CD4-positive, alpha-beta T cell treated with Interferon gamma for 1 hour (primary cell): ENCODE data around the gene PROSER3.
"Not testable (repeated sequence)": the region's sequence is repeated elsewhere in the genome, so short reads cannot be mapped to it uniquely, and the experiment has no call there.

Experiments
- DNase-seq: peaks from one replicate; pipeline ENCODE4 v3.0.0-alpha.2; 2020

PROSER3 gene

GRCh38 chr19:35755550-35756376 is 2.2 kb upstream of the PROSER3 start:
- DNase-seq: peak; percentile 61

- DNase-seq: no peak
These were observed 1.4 kb upstream of the PROSER3 start, which contains the start of gene HSPB6 for GRCh38 chr19:35756377-35757230. TSS of gene HSPB6 (minus strand) at chr19:35757029. CDS start at chr19:35757008, 21 bp downstream.

GRCh38 chr19:35757231-35757748 is 686 bp upstream of the PROSER3 start:
- no peak for DNase-seq

DNA sequence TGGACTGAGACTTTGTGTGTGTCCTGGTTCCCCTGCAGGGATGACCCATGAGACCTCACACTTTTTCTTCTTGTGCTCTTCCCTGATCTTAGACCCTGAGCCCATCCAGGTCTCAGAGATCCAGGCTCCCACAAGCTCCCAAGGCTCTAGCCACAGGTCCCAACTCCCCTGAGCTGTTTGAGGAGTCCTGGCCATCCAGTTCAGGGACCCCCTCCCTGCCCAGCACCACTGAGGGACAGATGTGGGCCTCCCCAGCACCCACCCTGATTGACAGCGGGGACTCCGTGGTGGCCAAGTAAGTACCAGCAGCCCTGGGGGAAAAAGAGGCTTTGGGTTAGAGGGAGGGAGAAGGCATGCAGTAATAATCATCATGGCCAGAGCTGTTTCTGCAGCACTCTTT is 1.7 kb downstream of the PROSER3 start:
- DNase-seq: no peak

GRCh38 chr19:35760711-35761349 is 2.9 kb downstream of the PROSER3 start:
- no peak for DNase-seq

DNA sequence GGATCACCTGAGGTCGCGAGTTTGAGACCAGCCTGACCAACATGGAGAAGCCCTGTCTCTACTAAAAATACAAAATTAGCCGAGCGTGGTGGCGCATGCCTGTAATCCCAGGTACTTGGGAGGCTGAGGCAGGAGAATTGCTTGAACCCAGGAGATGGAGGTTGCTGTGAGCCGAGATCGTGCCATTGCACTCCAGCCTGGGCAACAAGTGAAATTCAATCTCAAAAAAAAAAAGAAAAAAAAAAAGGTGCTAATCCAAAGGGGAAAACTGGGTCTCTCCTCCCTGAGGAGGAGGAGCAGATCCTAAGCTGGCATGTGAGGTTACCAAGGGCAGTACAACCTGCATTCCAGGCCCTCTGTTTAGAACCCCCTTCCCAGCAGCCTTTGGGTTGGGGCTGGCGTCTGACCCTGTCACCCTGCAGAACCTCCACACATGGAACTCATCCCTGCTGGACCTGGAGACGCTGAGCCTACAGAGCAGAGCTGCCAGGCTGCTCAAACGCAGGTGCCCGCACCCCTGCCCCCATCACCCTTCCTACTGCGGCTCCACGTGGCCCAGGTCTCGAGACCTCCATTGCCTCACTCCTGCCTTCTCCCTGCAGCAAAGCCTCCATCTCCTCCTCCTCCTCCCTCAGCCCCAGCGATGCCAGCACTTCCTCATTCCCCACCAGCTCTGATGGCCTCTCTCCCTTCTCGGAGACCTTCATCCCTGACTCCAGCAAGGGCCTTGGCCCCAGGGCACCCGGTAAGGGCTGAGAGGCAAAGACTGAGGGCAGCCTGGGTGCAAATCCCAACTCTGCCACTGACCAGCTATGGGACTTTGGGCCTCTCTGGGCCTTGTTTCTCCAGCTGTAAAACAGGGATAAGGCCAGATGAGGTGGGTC is 6.7 kb downstream of the PROSER3 start:
- no peak for DNase-seq

DNA sequence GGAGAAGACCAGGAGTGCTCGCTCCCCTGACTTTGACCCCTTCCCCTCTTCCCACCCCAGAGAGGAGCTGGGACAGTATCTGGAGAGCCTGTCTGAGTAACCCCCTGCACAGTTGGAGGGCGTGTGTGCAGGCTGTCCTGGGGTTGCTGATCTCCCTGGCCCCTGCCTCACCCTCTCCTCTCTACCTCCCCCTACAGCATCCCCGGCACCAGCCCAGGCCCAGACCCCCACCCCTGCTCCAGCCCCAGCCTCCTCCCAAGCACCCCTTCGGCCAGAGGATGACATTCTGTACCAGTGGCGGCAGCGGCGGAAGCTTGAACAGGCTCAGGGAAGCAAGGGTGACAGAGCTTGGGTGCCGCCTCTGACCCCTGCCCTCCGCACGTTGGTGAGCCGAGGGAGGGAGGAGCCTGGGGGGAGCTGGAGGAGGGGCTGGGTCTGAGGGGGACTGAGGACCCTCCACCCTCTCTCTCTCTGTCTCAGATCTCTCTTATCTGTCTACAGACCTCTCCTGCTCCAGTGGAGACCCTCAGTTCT is 8.7 kb downstream of the PROSER3 start:
- DNase-seq: no peak

DNA sequence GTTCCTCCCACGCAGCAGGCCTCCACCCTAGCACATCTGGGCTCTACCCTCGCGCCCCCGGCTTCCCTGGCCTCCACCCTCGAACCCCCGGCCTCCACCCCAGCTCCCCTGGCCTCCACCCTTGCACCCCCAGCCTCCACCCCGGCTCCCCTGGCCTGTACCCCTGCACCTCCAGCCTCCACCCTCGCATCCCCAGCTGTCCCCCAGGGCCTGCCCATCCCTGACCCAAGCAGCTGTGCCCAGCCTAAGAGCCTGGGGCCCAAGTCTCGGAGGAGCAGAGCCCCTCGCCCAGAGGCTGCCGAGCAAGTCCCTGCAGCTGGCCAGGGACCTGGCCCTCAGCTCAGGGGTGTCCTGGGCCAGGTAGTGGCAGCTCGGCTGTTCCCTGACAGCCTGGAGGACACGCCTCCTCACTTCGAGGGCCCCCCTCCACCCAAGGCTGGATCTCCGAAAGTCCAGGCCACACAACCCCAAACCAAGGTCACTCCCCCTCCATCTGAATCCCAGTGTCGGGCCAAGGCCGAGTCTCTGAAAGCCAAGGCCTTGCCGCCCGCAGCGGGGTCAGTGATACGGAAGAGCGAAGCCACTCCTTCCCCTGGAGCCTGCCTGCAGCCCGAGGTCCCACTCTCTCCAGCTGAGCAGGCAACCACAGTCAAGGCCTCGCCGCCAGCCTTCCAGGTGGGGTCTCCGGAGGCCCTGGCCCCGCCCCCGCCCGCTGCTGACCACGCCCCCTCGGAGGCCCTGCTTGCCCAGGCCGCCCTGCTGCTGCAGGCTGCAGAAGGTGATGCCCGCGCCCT is 9.5 kb downstream of the PROSER3 start:
- no peak for DNase-seq

DNA sequence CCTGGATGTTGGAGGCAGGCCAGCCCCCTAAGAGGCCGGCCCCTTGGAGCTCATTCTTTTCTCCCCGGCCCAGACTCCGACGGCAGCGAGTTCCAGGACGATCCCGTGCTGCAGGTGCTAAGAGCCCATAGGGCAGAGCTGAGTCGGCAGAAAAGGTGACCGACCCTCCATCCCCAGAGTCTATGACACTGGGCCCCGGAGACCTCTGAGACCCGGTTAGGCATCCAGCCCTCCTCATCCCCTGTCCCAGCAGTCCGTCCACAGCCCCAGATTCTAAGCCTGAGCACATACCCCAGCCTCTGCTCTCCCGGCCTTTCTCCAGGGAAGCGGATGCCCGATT is 10.1 kb downstream of the PROSER3 start:
- no peak for DNase-seq

DNA sequence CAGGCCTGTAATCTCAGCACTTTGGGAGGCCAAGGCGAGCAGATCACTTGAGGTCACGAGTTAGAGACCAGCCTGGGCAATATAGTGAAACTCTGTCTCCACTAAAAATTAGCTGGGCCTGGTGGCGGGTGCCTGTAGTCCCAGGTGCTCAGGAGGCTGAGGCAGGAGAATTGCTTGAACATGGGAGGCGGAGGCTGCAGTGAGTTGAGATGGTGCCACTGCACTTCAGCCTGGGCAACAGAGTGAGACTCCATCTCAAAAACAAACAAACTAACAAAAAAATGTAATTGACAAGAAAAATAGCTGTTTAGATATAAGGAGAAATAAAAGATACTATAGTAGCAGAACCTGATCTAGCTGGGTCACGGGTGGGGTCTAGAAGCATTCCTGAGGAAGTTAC is 14.4 kb downstream of the PROSER3 start:
- DNase-seq: not testable (repeated sequence)

DNA sequence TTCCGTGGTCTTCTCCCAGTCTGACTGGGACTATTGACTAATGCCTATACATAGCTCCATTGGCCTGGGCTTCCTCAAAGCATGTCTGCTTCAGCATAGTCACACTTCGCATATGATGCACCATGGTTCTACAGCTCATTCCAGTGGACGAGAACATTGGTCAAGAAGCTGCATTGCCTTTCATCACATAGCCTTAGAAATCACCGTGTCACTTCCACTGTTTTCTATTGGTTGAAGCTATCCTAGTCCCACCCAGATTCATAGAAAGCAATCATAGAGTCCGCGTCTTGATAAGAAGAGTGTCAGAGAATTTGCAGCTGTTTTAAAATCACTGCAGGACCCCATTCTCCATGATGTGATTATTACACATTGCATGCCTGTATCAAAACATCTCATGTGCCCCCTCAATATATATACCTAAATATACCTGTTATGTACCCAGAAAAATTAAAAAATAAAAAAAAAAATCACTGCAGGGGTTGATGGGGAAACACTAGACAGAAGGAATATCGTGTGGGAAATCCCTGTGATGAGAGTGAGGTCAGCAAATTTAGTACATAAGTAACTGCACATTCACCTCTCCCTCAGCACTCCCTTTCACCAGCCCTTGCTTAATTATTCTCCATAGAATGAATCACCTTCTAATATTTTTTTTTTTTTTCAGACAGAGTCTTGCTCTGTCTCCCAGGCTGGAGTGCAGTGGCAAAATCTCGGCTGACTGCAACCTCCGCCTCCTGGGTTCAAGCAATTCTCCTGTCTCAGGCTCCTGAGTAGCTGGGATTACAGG is 15.2 kb downstream of the PROSER3 start:
- no peak for DNase-seq

GRCh38 chr19:35774274-35775045 is 16.5 kb downstream of the PROSER3 start:
- no peak for DNase-seq

GRCh38 chr19:35775046-35775297 is 17.0 kb downstream of the PROSER3 start:
- no peak for DNase-seq

DNA sequence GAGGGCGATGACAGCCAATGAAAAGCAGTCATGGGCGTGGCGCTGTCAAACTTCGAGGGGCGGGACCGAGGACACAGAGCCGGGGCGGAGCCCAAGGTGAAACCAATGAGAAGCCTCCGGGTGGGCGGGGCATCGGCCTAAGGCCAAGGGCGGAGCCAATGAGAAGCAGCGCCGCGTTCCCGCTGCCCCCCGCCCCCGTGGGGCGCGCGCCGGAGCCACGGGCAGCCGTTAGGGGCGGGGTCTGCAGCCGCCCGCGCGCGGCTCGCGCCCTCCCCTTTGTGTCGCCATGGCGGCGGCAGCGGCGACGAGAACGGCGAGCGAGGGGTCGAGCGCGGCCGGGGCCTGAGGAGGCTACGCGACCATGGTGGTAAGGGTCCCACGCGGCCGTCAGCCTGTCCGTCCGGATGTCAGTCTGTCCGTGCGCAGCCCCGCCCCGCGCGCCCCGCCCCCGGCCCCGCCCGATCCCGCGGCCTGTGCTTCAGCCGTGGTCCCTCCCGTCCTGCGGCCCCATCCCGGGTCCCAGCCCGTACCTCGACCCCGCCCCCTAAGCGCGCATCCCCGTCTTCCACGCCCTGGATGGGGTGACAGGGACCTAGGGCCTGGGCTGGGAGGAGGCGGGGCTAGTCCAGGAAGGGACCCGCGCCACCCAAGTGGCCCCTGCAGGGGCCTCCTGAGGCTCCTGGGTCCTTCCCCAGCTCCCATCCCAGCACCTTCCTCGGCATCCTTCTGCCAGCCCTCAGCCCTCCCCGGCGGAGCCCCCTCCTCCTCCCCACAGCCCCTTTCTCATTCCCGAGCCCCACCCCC is 17.5 kb downstream of the PROSER3 start, which contains the start of gene ARHGAP33:
Gene ARHGAP33, plus strand, starts transcription at position 267 of the 804 bp plus-strand sequence. Its CDS starts 95 bp downstream, at position 362.
- peak; percentile 97 for DNase-seq

GRCh38 chr19:35776102-35776788 is 18.3 kb downstream of the PROSER3 start:
- DNase-seq: no peak

- DNase-seq: no peak
These were observed 19.3 kb downstream of the PROSER3 start for GRCh38 chr19:35777086-35777841.

- no peak for DNase-seq
These were observed 20.0 kb downstream of the PROSER3 start for GRCh38 chr19:35777961-35778360.
